Motor neuron (in vitro differentiated cells): ENCODE data around the gene TEX264. TPM values are rescaled to one million over a fixed set of nuclear protein-coding genes. Genes with fewer than 3 reads are reported as not detected.
"Not testable (repeated sequence)": the region's sequence is repeated elsewhere in the genome, so short reads cannot be mapped to it uniquely, and the experiment has no call there.

ENCODE experiments used
- ATAC-seq, 8 experiments: fragments of 200-7000 bp; cut with Tn5 transposase; replicated peaks in 6 of 8; 2 replicates each; pipeline ENCODE4 v1.8.0; 2021; ENCODE audit warnings: mild to moderate bottlenecking in 8 of 8, moderate library complexity in 8 of 8
- H3K27ac ChIP-seq, 2 donors: fragments of 250-450 bp; sonication (Bioruptor Pico); 2 replicates each; pipeline ENCODE4 v1.9.0; 2021; ENCODE audit warnings: antibody characterized with exemption in 2 of 2, mild to moderate bottlenecking in 2 of 2, moderate library complexity in 1 of 2
- H3K4me1 ChIP-seq, 2 donors: fragments of 250-450 bp; sonication (Bioruptor Pico); replicated peaks in 1 of 2; 2 replicates each; pipeline ENCODE4 v1.6.1; 2021; ENCODE audit warnings: antibody characterized with exemption in 2 of 2, mild to moderate bottlenecking in 2 of 2, moderate library complexity in 1 of 2
- H3K4me3 ChIP-seq, 5 donors: fragments of 250-450 bp; sonication (Bioruptor Pico); 2 replicates each; pipeline ENCODE4 v1.9.0; 2021; ENCODE audit warnings: antibody characterized with exemption in 5 of 5, mild to moderate bottlenecking in 5 of 5, moderate library complexity in 4 of 5
- WGBS, 10 experiments: fragments of 450-650 bp; shearing (Covaris generic); methylation state at CpG; one replicate each; pipeline ENCODE4 v1.0.0; 2022; 5-methylcytosine and 5-hydroxymethylcytosine counted together
- in situ Hi-C, 9 experiments: fragments of 400-800 bp; cut with MboI; loops; one replicate each; pipeline ENCODE4 v1.15.0; 2021; ENCODE audit warnings: low sequenced_read_pairs in 9 of 9, low pct_unique_long_range_greater_than_20kb in 2 of 9; ENCODE audit not compliant: unreplicated experiment in 9 of 9
- total RNA-seq, 8 experiments: library from RNA; unstranded; fragments of 300-600 nt; gene quantifications; 2 replicates each; pipeline versions ENCODE4 v1.2.3 to v1.2.4, GENCODE V29; 2022

Gene TEX264
- total RNA-seq = 10 to 100 TPM; 16.6 to 64.7 (median 33.0) TPM

DNA sequence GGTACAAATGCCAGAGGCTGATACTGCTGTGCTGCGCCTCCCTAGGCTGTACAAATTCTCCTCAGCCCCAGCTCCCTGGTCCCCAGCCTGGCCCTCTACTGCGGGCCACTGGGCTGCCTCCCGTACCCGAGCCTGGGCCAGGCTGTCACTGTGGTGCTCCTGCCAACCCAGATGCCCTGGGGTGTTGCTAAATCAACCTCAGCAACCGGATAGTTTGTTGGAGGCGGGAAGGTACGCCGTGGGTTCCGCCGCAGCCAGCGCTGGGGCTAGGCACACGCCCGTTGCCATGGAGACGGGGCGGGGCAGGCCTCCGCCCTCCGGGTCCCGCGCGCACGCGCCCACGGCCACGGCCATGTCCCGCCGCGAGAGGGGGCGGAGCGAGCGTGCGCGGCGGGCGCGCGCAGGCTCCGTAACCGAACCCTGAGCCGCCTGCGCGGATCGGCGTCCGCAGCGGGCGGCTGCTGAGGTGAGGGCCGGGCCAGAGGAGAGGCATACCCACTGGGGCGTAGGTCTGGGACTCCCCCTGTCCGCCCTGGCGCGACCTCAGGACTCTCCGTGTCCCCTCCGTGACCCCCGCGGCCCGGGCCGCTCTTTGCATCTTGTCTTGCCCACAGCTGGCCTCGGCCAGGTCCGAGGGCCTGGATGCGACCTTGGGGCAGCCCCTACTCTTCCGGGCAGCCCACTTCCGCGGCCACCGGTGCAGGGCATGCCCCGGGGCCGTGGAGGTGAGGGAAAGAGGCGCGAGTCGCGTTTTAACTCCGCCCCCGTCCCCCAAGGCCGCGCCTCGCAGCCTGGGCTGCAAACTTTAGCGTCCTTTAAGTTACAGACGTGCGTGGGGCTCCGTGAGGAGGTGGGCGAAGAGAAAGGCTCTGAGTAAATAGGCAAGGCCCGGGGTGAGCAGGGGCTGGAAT is at the start of gene TEX264:
Gene TEX264 (plus strand): TSS at position 430 of the 911 bp plus-strand sequence. CDS start 3,053 bp downstream, outside the sequence.
- peak; percentile 77 to 93 (median 87) for ATAC-seq
- Histone ChIP-seq H3K4me3 (peak within 1 kb of the TSS; percentile 50 to 80 (median 62)), H3K4me1 (peaks cover 0 to 7% of the 10 kb centered on the region in 2 donors), H3K27ac (peak within 1 kb of the TSS in 1 of 2 donors; percentile 61)
- 0 to 5% methylated on average over 2 to 12 of the region's 81 CpGs; no CpG with 5 or more reads in 8 of the 10 experiments for WGBS, 10 experiments
- in situ Hi-C loops = loop anchor here in 4 of 9 experiments (25.0 kb wide), 2 partner anchors 134 to 159 kb away; partner anchors contain the start of genes DCAF1 (in 3 of the 4) and RAD54L2 (in 1 of the 4)

DNA sequence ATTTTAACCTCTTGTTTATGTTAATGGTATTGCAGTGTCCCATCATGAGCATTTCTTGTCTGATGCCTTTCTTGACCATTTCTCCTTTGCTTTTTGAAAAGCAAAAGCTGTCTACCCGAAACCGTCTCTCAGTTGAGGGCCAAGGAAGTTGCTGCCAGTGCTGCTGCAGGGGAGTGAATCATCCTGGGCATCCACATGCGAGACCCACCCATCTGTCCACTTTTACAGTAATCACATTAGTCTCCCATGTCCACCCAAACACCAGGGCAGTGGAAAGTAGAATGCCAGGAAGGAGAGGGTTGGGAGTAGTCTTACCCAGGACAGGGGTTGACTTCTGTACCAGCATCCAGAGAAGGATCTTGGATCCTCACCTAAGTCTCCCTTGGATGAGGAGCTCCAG is 48.6 kb upstream of the TEX264 start:
- in situ Hi-C loops = no loop called here
- 0 to 100% (median 100%) methylated on average over 1 to 2 of the region's 3 CpGs; no CpG with 5 or more reads in 5 of the 10 experiments for WGBS, 10 experiments
- no peak overlapping the region for H3K4me3 ChIP-seq
- peak in 3 of 8 experiments; percentile 73 to 85 (median 74) for ATAC-seq
- no peak overlapping the region for H3K27ac ChIP-seq
- no peaks in the 10 kb centered on the region for H3K4me1 ChIP-seq

DNA sequence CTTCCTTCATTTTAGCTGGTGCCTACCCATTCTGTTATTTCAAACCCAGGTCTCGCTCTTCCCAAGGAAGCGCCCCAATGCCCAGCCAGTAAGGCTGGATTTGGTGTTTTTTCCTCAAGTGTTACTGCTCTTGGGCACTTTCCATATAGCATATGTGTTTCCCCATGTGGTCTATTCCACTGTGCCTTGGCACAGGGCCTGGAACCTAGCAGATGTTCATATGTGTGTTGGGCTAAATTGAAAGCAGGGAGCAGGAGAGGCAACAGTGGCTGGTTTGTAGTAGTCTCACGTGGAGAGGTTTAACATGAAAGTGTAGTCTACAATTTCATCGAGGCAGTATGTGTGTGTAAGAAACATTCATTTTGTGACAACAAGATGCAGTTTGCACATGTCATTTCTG is 48.2 kb upstream of the TEX264 start:
- in situ Hi-C loops = no loop called here
- Histone ChIP-seq H3K27ac (no peak overlapping the region), H3K4me3 (no peak overlapping the region), H3K4me1 (no peaks in the 10 kb centered on the region)
- ATAC-seq = peak in 3 of 8 experiments; percentile 72 to 84 (median 78)
- 14 to 100% (median 72%) methylated on average over 1 to 3 of the region's 4 CpGs; no CpG with 5 or more reads in 4 of the 10 experiments for WGBS, 10 experiments

- ATAC-seq = no peak
- Histone ChIP-seq H3K4me3 (no peak overlapping the region), H3K27ac (no peak overlapping the region), H3K4me1 (no peaks in the 10 kb centered on the region)
- in situ Hi-C loops = loop anchor here in 2 of 9 experiments (10.0 to 25.0 kb wide), 2 partner anchors 118 to 126 kb away; partner anchors contain the start of gene DCAF1 (in 2 of the 2)
- 73 to 100% (median 89%) methylated on average over 1 to 4 of the region's 4 CpGs; no CpG with 5 or more reads in 4 of the 10 experiments for WGBS, 10 experiments
These were observed 40.5 kb upstream of the TEX264 start for GRCh38 chr3:51630513-51630912.

DNA sequence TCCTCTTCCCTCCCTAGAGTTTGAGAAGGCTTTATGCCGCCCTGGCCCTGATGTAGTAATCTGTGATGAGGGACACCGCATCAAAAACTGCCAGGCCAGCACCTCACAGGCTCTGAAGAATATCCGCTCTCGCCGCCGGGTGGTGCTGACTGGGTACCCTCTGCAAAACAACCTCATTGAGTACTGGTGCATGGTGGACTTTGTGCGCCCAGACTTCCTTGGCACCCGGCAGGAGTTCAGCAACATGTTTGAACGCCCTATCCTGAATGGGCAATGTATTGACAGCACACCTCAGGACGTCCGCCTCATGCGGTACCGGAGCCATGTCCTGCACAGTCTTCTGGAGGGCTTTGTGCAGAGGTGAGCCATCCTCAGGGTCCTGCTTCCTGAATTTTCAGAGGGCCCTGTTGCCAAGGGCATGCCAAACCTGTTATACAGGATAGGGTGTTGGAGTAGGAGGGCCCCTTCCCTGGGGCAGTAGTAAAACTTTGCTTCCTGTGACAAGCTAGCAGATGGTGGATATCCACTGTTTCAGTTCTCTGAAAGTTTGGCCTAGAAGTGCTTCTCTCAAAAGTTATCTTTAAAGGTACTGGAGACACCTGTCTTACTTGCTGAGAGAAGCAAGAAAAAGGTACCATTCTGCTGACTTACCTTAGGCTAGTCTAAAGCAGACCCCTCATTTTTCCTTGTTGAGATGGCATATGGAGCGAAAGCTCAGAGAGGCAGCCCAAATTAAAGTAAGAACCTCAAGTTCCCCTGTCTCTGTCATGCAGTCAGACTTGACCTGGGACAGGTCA is 33.7 kb upstream of the TEX264 start:
- no peaks in the 10 kb centered on the region for H3K4me1 ChIP-seq
- ATAC-seq = peak in 1 of 8 experiments; percentile 38
- no peak overlapping the region for H3K4me3 ChIP-seq
- in situ Hi-C loops = loop anchor here in 2 of 9 experiments (10.0 to 25.0 kb wide), 2 partner anchors 125 to 133 kb away; partner anchors contain the start of gene DCAF1 (in 2 of the 2)
- H3K27ac ChIP-seq = no peak overlapping the region
- WGBS, 10 experiments = 83 to 100% (median 96%) methylated on average over 1 to 8 of the region's 14 CpGs; no CpG with 5 or more reads in 3 of the 10 experiments

DNA sequence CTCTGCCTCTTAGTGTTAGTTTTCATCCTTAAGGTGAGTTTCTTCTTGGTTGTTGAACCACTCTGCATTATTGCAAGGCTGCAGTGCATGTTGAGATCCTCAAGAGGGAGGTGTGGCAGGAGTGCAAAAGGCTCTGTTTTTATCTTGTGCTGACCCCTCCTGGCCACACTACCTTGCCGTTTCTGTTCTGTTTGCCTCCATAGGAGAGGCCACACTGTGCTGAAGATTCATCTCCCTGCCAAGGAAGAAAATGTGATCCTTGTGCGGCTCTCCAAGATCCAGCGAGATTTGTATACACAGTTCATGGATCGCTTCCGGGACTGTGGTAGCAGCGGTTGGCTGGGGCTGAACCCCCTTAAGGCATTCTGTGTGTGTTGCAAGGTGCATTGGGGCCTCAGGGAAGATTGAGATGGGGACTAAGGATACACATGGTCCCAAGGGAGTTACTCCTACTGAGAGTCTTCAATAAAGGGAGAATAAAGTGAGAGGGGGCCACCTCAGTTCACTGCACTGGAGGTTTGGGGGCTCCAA is 33.0 kb upstream of the TEX264 start:
- in situ Hi-C loops = loop anchor here in 2 of 9 experiments (10.0 to 25.0 kb wide), 2 partner anchors 126 to 133 kb away; partner anchors contain the start of gene DCAF1 (in 2 of the 2)
- no peaks in the 10 kb centered on the region for H3K4me1 ChIP-seq
- ATAC-seq = peak in 5 of 8 experiments; percentile 37 to 99 (median 94)
- 60 to 100% (median 82%) methylated on average over 1 to 4 of the region's 6 CpGs; no CpG with 5 or more reads in 3 of the 10 experiments for WGBS, 10 experiments
- no peak overlapping the region for H3K27ac ChIP-seq
- no peak overlapping the region for H3K4me3 ChIP-seq

- in situ Hi-C loops = loop anchor here in 1 of 9 experiments (25.0 kb wide), 1 partner anchor 130 kb away; the partner anchor contains the start of gene DCAF1
- ATAC-seq = peak in 1 of 8 experiments; percentile 22
- no peak overlapping the region for H3K4me3 ChIP-seq
- H3K4me1 ChIP-seq = no peaks in the 10 kb centered on the region
- H3K27ac ChIP-seq = no peak overlapping the region
- 4 to 75% (median 40%) methylated on average over 1 to 2 of the region's 2 CpGs; no CpG with 5 or more reads in 2 of the 10 experiments for WGBS, 10 experiments
These were observed 28.6 kb upstream of the TEX264 start for GRCh38 chr3:51642462-51642861.

- ATAC-seq = peak in 1 of 8 experiments; percentile 42
- no peak overlapping the region for H3K4me3 ChIP-seq
- in situ Hi-C loops = loop anchor here in 1 of 9 experiments (25.0 kb wide), 1 partner anchor 134 kb away; the partner anchor contains the start of gene DCAF1
- H3K27ac ChIP-seq = no peak overlapping the region
- WGBS, 10 experiments = 87 to 100% (median 97%) methylated on average over 1 to 9 of the region's 9 CpGs; no CpG with 5 or more reads in 4 of the 10 experiments
- H3K4me1 ChIP-seq = no peaks in the 10 kb centered on the region
These were observed 25.0 kb upstream of the TEX264 start for GRCh38 chr3:51646091-51646490.

DNA sequence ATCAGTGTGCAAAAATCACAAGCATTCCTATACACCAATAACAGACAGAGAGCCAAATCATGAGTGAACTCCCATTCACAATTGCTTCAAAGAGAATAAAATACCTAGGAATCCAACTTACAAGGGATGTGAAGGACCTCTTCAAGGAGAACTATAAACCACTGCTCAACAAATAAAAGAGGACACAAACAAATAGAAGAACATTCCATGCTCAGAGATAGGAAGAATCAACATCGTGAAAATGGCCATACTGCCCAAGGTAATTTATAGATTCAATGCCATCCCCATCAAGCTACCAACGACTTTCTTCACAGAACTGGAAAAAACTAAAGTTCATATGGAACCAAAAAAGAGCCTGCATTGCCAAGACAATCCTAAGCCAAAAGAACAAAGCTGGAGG is 18.9 kb upstream of the TEX264 start:
- WGBS, 10 experiments = 100% methylated on average over 1 of the region's 2 CpGs; no CpG with 5 or more reads in 9 of the 10 experiments
- in situ Hi-C loops = loop anchor here in 4 of 9 experiments (25.0 kb wide), 2 partner anchors 115 to 140 kb away; partner anchors contain the start of genes DCAF1 (in 3 of the 4) and RAD54L2 (in 1 of the 4)
- not testable (repeated sequence) for H3K27ac ChIP-seq, H3K4me3 ChIP-seq, ATAC-seq, H3K4me1 ChIP-seq

DNA sequence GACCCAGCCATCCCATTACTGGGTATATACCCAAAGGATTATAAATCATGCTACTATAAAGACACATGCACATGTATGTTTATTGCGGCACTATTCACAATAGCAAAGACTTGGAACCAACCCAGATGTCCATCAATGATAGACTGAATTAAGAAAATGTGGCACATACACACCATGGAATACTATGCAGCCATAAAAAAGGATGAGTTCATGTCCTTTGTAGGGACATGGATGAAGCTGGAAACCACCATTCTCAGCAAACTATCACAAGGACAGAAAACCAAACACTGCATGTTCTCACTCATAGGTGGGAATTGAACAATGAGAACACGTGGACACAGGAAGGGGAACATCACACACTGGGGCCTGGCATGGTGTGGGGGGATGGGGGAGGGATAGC is 17.6 kb upstream of the TEX264 start:
- in situ Hi-C loops = loop anchor here in 4 of 9 experiments (25.0 kb wide), 2 partner anchors 116 to 141 kb away; partner anchors contain the start of genes DCAF1 (in 3 of the 4) and RAD54L2 (in 1 of the 4)
- WGBS, 10 experiments = no CpG with 5 or more reads among the region's 2 CpGs
- not testable (repeated sequence) for H3K4me1 ChIP-seq

DNA sequence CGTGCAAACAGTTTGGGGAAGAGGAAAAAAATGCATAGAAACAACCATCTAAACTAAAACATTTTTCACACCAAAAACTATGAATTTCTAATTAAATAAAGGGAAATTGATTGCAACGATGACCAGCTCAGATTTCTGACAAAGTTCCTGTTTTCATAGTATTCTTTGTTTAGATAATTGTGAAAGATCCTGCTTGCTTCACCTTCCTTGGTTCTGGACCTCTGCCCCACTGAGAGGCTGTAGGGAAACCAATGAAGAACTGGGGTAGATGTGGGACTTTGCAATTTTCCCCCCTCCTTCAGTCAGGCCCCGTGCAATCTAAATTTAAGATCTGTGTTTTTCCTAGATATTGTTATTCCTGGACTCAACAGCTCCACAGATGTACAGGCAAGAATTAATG is 13.8 kb upstream of the TEX264 start:
- H3K27ac ChIP-seq = no peak overlapping the region
- no peaks in the 10 kb centered on the region for H3K4me1 ChIP-seq
- in situ Hi-C loops = loop anchor here in 4 of 9 experiments (25.0 kb wide), 2 partner anchors 120 to 145 kb away; partner anchors contain the start of genes DCAF1 (in 3 of the 4) and RAD54L2 (in 1 of the 4)
- no peak for ATAC-seq
- no peak overlapping the region for H3K4me3 ChIP-seq
- 94 to 100% (median 100%) methylated on average over 1 to 3 of the region's 3 CpGs; no CpG with 5 or more reads in 2 of the 10 experiments for WGBS, 10 experiments

More for the DNA sequence above, 17.6 kb upstream of the TEX264 start:
- H3K27ac ChIP-seq, ATAC-seq, H3K4me3 ChIP-seq: not testable (repeated sequence)
